Measurements from ENCODE around the gene PHLDA3. TPM values are rescaled to one million over a fixed set of nuclear protein-coding genes. Genes with fewer than 3 reads are reported as not detected.
"Not testable (repeated sequence)": the region's sequence is repeated elsewhere in the genome, so short reads cannot be mapped to it uniquely, and the experiment has no call there.

Gene PHLDA3
- polyA plus RNA-seq, 1 donor from 2014 or later = 35.1 TPM

DNA sequence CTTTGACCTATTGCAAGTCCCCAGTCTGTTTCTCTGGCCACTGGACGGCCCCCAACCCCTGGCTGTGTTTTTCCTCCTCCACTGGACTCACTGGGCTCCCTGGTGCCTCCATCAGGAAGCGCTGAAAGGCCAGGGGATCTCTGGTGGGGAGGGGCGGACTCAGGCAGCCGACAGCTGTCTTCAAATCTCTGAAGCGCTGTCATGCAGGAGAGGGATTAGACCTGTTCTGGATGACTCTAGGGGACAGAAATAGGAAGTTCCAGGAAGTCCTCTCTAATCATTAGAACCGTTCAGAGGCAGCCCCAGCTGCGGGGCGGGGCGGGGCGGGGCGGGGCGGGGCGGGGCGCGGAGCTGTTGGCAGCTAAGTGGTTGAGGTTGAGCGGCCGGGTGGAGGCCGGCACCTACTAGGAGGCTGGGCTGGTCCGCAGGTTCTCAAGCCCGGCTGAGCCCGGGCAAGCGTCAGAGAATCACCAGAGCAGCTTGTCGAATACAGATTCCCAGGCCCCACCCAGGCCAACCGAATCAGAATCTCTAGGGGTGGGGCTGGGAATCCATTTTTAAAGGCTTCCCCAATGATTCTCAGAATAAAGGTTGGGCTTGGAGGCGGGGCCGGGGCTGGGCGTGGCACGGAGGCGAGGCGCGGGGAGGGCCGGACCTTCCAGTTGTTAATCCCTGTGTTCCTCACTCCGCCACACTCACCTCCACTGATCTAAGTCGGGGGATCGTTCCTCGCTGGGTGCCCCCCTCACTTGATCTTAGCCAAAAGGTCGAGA, 11.4 kb upstream of the PHLDA3 start:
- Histone ChIP-seq H4K20me1 (ENCODE audit: insufficient read depth) (no peaks in the 10 kb centered on the region), H3K27me3 (ENCODE audit: insufficient read depth, low read depth, low read length) (peaks cover 29% of the 10 kb centered on the region), H3K79me2 (replicated peaks; ENCODE audit: insufficient read depth, low read length) (no peaks in the 10 kb centered on the region), H3F3A (ENCODE audit: insufficient read depth, low read length, poor library complexity, severe bottlenecking) (no peaks in the 10 kb centered on the region), H3K4me3 (ENCODE audit: low read length) (no peak overlapping the region), H3K4me2 (ENCODE audit: low read length) (no peak overlapping the region), H3K9me2 (ENCODE audit: insufficient read depth, low read length) (no peaks in the 10 kb centered on the region), H2AFZ (ENCODE audit: low read depth, low read length) (no peak overlapping the region), H3K36me3 (ENCODE audit: insufficient read depth, low read length) (no peaks in the 10 kb centered on the region), H3K9me3 (ENCODE audit: low read length) (no peaks in the 10 kb centered on the region), H3K27ac (ENCODE audit: low read length) (no peak overlapping the region), H3K9ac (ENCODE audit: low read length) (no peak overlapping the region)
- TF ChIP-seq EP300 (conservative IDR thresholded peaks at IDR 0.05; ENCODE audit: poor library complexity, severe bottlenecking) (no peak), SMC3 (conservative IDR thresholded peaks at IDR 0.05; ENCODE audit: poor library complexity) (no peak), EZH2 (IDR thresholded peaks at IDR 0.05; ENCODE audit: borderline replicate concordance, insufficient read depth, low read length, poor library complexity, severe bottlenecking) (no peak), TAF1 (IDR thresholded peaks at IDR 0.05; ENCODE audit: low read depth) (no peak), RAD21 (conservative IDR thresholded peaks at IDR 0.05) (no peak), MXI1 (conservative IDR thresholded peaks at IDR 0.05; ENCODE audit: poor library complexity, severe bottlenecking) (no peak), POLR2AphosphoS5 (IDR thresholded peaks at IDR 0.05) (no peak)
- TF ChIP-seq, protein P1, sequence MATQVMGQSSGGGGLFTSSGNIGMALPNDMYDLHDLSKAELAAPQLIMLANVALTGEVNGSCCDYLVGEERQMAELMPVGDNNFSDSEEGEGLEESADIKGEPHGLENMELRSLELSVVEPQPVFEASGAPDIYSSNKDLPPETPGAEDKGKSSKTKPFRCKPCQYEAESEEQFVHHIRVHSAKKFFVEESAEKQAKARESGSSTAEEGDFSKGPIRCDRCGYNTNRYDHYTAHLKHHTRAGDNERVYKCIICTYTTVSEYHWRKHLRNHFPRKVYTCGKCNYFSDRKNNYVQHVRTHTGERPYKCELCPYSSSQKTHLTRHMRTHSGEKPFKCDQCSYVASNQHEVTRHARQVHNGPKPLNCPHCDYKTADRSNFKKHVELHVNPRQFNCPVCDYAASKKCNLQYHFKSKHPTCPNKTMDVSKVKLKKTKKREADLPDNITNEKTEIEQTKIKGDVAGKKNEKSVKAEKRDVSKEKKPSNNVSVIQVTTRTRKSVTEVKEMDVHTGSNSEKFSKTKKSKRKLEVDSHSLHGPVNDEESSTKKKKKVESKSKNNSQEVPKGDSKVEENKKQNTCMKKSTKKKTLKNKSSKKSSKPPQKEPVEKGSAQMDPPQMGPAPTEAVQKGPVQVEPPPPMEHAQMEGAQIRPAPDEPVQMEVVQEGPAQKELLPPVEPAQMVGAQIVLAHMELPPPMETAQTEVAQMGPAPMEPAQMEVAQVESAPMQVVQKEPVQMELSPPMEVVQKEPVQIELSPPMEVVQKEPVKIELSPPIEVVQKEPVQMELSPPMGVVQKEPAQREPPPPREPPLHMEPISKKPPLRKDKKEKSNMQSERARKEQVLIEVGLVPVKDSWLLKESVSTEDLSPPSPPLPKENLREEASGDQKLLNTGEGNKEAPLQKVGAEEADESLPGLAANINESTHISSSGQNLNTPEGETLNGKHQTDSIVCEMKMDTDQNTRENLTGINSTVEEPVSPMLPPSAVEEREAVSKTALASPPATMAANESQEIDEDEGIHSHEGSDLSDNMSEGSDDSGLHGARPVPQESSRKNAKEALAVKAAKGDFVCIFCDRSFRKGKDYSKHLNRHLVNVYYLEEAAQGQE (IDR thresholded peaks at IDR 0.05; ENCODE audit: borderline replicate concordance) = no peak
- TF ChIP-seq, protein P2, sequence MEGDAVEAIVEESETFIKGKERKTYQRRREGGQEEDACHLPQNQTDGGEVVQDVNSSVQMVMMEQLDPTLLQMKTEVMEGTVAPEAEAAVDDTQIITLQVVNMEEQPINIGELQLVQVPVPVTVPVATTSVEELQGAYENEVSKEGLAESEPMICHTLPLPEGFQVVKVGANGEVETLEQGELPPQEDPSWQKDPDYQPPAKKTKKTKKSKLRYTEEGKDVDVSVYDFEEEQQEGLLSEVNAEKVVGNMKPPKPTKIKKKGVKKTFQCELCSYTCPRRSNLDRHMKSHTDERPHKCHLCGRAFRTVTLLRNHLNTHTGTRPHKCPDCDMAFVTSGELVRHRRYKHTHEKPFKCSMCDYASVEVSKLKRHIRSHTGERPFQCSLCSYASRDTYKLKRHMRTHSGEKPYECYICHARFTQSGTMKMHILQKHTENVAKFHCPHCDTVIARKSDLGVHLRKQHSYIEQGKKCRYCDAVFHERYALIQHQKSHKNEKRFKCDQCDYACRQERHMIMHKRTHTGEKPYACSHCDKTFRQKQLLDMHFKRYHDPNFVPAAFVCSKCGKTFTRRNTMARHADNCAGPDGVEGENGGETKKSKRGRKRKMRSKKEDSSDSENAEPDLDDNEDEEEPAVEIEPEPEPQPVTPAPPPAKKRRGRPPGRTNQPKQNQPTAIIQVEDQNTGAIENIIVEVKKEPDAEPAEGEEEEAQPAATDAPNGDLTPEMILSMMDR (IDR thresholded peaks at IDR 0.05; ENCODE audit: poor library complexity, severe bottlenecking) = no peak

DNA sequence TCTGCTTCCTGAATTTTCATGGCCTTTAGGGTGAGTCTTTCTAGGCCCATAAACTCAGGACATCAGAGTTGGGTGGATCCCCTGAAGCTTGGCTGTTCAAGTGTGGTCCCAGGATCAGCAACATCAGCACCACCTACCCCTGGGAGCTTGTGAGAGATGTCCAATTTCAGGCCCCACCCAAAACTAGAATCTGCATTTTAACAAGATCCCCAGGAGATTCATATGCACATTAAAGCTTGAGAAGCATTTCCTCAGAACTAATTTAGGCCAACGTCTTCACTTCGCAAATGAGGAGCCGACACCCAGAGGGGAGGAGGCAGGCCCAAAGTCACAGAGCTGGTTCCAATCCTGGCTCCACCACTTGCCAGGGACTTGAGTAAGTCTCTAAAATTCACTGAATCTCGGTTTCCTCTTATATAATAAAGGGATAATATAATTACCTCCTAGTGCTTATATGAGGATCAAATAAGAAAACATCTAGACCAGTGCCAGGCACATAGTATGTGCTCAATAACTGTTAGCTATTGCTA, 10.3 kb upstream of the PHLDA3 start:
- Histone ChIP-seq H3K27ac (ENCODE audit: low read length) (no peak overlapping the region), H3K79me2 (replicated peaks; ENCODE audit: insufficient read depth, low read length) (no peaks in the 10 kb centered on the region), H3K9me2 (ENCODE audit: insufficient read depth, low read length) (no peaks in the 10 kb centered on the region), H4K20me1 (ENCODE audit: insufficient read depth) (no peaks in the 10 kb centered on the region), H2AFZ (ENCODE audit: low read depth, low read length) (no peak overlapping the region), H3K9me3 (ENCODE audit: low read length) (no peaks in the 10 kb centered on the region), H3K9ac (ENCODE audit: low read length) (no peak overlapping the region), H3K4me2 (ENCODE audit: low read length) (no peak overlapping the region), H3K36me3 (ENCODE audit: insufficient read depth, low read length) (no peaks in the 10 kb centered on the region), H3F3A (ENCODE audit: insufficient read depth, low read length, poor library complexity, severe bottlenecking) (no peaks in the 10 kb centered on the region), H3K4me3 (ENCODE audit: low read length) (no peak overlapping the region), H3K27me3 (ENCODE audit: insufficient read depth, low read depth, low read length) (peaks cover 29% of the 10 kb centered on the region)
- TF ChIP-seq, protein P1 (IDR thresholded peaks at IDR 0.05; ENCODE audit: borderline replicate concordance) = no peak
- TF ChIP-seq MXI1 (conservative IDR thresholded peaks at IDR 0.05; ENCODE audit: poor library complexity, severe bottlenecking) = no peak
- no peak for TF ChIP-seq EZH2 (IDR thresholded peaks at IDR 0.05; ENCODE audit: borderline replicate concordance, insufficient read depth, low read length, poor library complexity, severe bottlenecking)
- TF ChIP-seq, protein P2 (IDR thresholded peaks at IDR 0.05; ENCODE audit: poor library complexity, severe bottlenecking) = no peak
- TF ChIP-seq EP300 (conservative IDR thresholded peaks at IDR 0.05; ENCODE audit: poor library complexity, severe bottlenecking) = no peak
- TF ChIP-seq POLR2AphosphoS5 (IDR thresholded peaks at IDR 0.05) = no peak
- TF ChIP-seq SMC3 (conservative IDR thresholded peaks at IDR 0.05; ENCODE audit: poor library complexity) = no peak

DNA sequence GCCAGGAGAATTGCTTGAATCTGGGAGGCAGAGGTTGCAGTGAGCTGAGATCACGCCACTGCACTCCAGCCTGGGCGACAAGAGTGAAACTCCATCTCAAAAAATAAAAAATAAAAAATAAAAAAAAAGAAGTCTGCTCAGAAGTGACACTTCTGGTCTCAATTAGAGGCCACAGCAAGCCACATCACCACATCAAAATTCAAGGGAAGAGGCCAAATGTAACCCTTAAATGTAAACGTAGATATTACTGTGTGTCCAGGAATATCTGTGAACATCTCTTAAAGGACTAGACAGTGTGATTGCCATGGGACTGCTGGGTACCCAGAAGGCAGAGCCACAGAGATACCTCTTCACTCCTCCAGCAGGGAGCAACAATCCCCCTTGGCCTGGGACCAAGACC, 9.7 kb upstream of the PHLDA3 start:
- peaks cover 29% of the 10 kb centered on the region for H3K27me3 ChIP-seq (ENCODE audit: insufficient read depth, low read depth, low read length)
- H3K4me3 ChIP-seq (ENCODE audit: low read length); H3K9me3 ChIP-seq (ENCODE audit: low read length); H3F3A ChIP-seq (ENCODE audit: insufficient read depth, low read length, poor library complexity, severe bottlenecking); H3K36me3 ChIP-seq (ENCODE audit: insufficient read depth, low read length); H3K79me2 ChIP-seq (replicated peaks; ENCODE audit: insufficient read depth, low read length); H3K27ac ChIP-seq (ENCODE audit: low read length); H3K4me2 ChIP-seq (ENCODE audit: low read length); H3K9ac ChIP-seq (ENCODE audit: low read length); H3K9me2 ChIP-seq (ENCODE audit: insufficient read depth, low read length); H2AFZ ChIP-seq (ENCODE audit: low read depth, low read length); H4K20me1 ChIP-seq (ENCODE audit: insufficient read depth): not testable (repeated sequence)
